ENCODE measurements around the gene FAIM2.

The FAIM2 gene

DNA sequence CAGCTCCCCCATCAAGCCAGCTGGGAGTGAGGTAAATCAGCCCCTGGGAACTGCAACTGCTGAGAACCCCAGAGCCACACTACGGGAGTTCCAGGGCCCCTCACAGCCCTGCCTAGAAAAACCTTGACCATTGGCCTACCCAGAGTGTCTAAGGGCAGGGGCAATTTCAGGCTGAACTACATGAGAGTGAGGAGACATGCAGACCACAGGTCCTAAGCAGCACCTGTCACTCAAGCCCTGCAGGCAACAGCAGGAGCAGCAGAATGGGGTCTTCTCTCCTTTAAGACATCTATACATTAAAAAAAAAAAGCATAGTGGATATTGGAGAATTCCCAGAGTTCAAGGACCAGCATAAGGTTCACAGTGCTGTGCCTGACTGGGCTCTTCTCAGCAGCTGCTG lies 80.3 kb downstream of the FAIM2 start:
- no peak for DNase-seq (ENCODE audit: low spot score)

DNA sequence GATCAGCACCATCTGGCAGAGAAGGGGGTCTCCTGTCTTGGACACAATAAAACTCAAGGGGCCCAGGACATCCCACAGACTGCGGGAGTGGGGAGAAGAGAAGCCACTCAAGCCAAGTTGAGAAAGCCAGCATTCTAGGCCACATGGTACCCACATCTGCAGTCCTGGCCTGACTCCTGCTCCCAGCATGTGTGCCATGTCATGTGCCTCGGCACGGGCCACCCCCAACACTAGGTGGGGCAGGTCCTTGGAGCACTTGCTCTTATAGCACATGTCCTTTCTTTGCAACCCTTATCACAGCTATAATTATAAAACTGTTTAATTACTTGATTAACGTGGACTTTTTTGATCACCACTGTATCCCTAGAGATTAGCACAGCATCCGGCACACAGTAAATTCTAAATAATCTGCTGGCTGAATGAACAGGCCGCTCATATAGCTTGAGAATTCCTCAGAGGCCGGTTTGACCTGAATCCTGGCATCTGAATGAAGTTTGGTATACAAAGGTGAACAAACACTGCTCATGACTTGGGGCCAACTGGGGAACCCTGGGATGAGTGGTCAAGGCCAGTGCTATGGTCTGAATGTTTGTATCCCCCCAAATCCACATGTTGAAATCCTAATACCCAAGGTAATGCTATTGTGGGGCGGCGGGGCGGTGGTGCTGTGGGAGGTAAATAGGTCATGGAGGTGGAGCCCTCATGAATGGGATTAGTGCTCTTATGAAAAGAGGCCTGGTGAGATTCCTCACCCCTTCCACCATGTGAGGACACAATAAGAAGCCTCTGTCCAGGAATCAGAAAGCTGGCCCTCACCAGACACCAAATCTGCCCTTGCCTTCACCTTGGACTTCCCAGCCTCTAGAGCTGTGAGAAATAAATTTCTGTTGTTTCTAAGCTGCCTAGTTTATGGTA lies 82.1 kb downstream of the FAIM2 start:
- no peak for DNase-seq (ENCODE audit: low spot score)

DNA sequence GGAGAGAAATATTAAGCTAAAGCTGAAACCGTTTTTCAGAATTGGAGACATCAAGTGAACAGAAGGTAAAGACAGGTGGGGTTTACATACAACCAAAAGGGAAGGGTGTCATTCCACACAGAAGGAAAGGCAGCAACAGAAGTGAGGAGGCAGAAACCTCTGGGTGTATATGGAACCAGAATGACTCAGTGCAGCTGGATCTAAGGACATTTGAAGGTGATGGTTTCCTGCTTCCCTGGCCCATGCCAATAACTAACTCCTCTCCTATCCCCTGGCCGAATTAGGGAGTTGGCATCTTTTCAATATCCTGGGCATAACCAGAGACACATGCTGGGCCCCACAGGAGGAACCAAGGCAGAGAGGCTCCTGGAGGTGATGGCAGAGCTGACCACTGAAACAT lies 83.9 kb downstream of the FAIM2 start:
- DNase-seq (ENCODE audit: low spot score), result no peak

DNA sequence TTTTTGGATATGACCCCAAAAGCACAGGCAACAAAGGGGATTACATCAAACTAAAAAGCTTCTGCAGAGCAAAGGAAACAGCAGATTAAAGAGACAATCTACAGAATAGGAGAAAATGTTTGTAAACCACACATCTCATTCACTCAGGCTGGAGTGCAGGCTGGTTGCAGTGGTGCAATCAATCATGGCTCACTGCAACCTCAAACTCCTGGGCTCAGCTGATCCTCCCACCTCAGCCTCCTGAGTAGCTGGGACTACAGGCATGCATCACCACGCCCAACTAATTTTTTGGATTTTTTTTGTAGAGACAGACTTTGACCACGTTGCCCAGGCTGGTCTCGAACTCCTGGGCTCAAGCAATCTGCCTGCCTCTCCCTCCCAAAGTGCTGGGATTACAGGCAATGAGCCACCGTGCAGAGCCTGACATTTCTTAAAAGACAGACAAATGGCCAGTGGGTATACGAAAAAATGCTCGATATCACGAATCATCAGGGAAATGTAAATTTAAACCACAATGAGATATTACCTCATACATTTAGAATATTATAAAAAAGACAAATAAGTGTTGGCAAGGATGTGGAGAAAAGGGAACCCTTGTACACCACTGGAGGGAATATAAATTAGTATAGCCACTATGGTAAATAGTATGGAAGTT lies 85.3 kb downstream of the FAIM2 start:
- DNase-seq (ENCODE audit: low spot score), result no peak
